Inferior parietal cortex (tissue), 1 donor: ENCODE results near the gene NRXN3.
A peak's percentile ranks its signal among the peaks of the same experiment; 100 is the strongest.

ENCODE experiments used
- DNase-seq: peaks from one replicate; pipeline ENCODE4 v3.0.0-alpha.2; 2016; ENCODE audit errors: extremely low spot score

Gene NRXN3

GRCh38 chr14:78917462-78917861 lies 747.3 kb downstream of the NRXN3 start:
- no peak for DNase-seq

- DNase-seq, result no peak
Observed at GRCh38 chr14:78921856-78922255, 751.7 kb downstream of the NRXN3 start.

- DNase-seq, result no peak
Observed at GRCh38 chr14:78927261-78927660, 757.1 kb downstream of the NRXN3 start.

- DNase-seq, result no peak
Observed at GRCh38 chr14:78933166-78933565, 763.0 kb downstream of the NRXN3 start.

- DNase-seq, result peak; percentile 65
Observed at GRCh38 chr14:78933948-78934524, 763.9 kb downstream of the NRXN3 start.

- no peak for DNase-seq
Observed at GRCh38 chr14:78946949-78947348, 776.8 kb downstream of the NRXN3 start.

GRCh38 chr14:78947681-78948080 lies 777.5 kb downstream of the NRXN3 start:
- no peak for DNase-seq

GRCh38 chr14:78950649-78951048 lies 780.5 kb downstream of the NRXN3 start:
- DNase-seq, result no peak

GRCh38 chr14:78951602-78952001 lies 781.4 kb downstream of the NRXN3 start:
- DNase-seq, result no peak

GRCh38 chr14:78959674-78960264 lies 789.6 kb downstream of the NRXN3 start:
- DNase-seq, result peak; percentile 91

GRCh38 chr14:78967111-78967809 lies 797.1 kb downstream of the NRXN3 start:
- DNase-seq, result no peak

- DNase-seq, result no peak
Observed at GRCh38 chr14:78968265-78968664, 798.1 kb downstream of the NRXN3 start.

GRCh38 chr14:78970677-78971076 lies 800.5 kb downstream of the NRXN3 start:
- no peak for DNase-seq

GRCh38 chr14:78972440-78972839 lies 802.3 kb downstream of the NRXN3 start:
- no peak for DNase-seq

GRCh38 chr14:78974691-78975090 lies 804.5 kb downstream of the NRXN3 start:
- DNase-seq, result no peak

- DNase-seq, result no peak
Observed at GRCh38 chr14:78975734-78976133, 805.6 kb downstream of the NRXN3 start.

GRCh38 chr14:78978896-78979295 lies 808.7 kb downstream of the NRXN3 start:
- DNase-seq, result no peak

- DNase-seq, result no peak
Observed at GRCh38 chr14:78982551-78982950, 812.4 kb downstream of the NRXN3 start.

GRCh38 chr14:78983126-78983525 lies 813.0 kb downstream of the NRXN3 start:
- no peak for DNase-seq

- DNase-seq, result no peak
Observed at GRCh38 chr14:78985668-78986381, 815.7 kb downstream of the NRXN3 start.

- no peak for DNase-seq
Observed at GRCh38 chr14:78986989-78987388, 816.8 kb downstream of the NRXN3 start.

- DNase-seq, result peak; percentile 51
Observed at GRCh38 chr14:78989221-78989620, 819.0 kb downstream of the NRXN3 start.

GRCh38 chr14:78992867-78993266 lies 822.7 kb downstream of the NRXN3 start:
- DNase-seq, result no peak
